ENCODE data around the gene MED14.

MED14 gene

GRCh38 chrX:40772290-40772689 is 36.9 kb upstream of the MED14 start:
- Histone ChIP-seq H3K27me3 (ENCODE audit: low read depth, low read length) (no peaks in the 10 kb centered on the region), H3K4me3 (ENCODE audit: low read length) (no peak overlapping the region), H3K9ac (ENCODE audit: low read length) (no peak overlapping the region), H3K4me2 (ENCODE audit: low read length) (no peak overlapping the region), H3K36me3 (replicated peaks; ENCODE audit: low read depth, low read length) (no peaks in the 10 kb centered on the region), H3K4me1 (ENCODE audit: low read length) (peaks cover 5% of the 10 kb centered on the region), H3K79me2 (ENCODE audit: low read length) (no peaks in the 10 kb centered on the region), H2AFZ (ENCODE audit: low read depth, low read length) (no peak overlapping the region), H4K20me1 (ENCODE audit: insufficient read depth, low read length) (no peaks in the 10 kb centered on the region), H3K9me3 (ENCODE audit: insufficient read depth, low read length) (no peaks in the 10 kb centered on the region), H3K27ac (ENCODE audit: low read length) (no peak overlapping the region)
- TF ChIP-seq EZH2phosphoT487 (IDR thresholded peaks at IDR 0.05; ENCODE audit: low read depth) = no peak
- no peak for TF ChIP-seq CTCF (IDR thresholded peaks at IDR 0.05; ENCODE audit: low read depth, low read length)

GRCh38 chrX:40761762-40762161 is 26.4 kb upstream of the MED14 start:
- H3K4me1 ChIP-seq (ENCODE audit: low read length) = peaks cover 15% of the 10 kb centered on the region
- no peak overlapping the region for H2AFZ ChIP-seq (ENCODE audit: low read depth, low read length)
- no peak for TF ChIP-seq CTCF (IDR thresholded peaks at IDR 0.05; ENCODE audit: low read depth, low read length)
- TF ChIP-seq EZH2phosphoT487 (IDR thresholded peaks at IDR 0.05; ENCODE audit: low read depth) = no peak
- no peaks in the 10 kb centered on the region for H3K36me3 ChIP-seq (replicated peaks; ENCODE audit: low read depth, low read length)
- H4K20me1 ChIP-seq (ENCODE audit: insufficient read depth, low read length) = no peaks in the 10 kb centered on the region
- no peak overlapping the region for H3K4me2 ChIP-seq (ENCODE audit: low read length)
- no peak overlapping the region for H3K27ac ChIP-seq (ENCODE audit: low read length)
- H3K27me3 ChIP-seq (ENCODE audit: low read depth, low read length) = no peaks in the 10 kb centered on the region
- H3K9ac ChIP-seq (ENCODE audit: low read length) = no peak overlapping the region
- no peaks in the 10 kb centered on the region for H3K79me2 ChIP-seq (ENCODE audit: low read length)
- no peak overlapping the region for H3K4me3 ChIP-seq (ENCODE audit: low read length)
- H3K9me3 ChIP-seq (ENCODE audit: insufficient read depth, low read length) = no peaks in the 10 kb centered on the region

GRCh38 chrX:40759374-40759773 is 24.0 kb upstream of the MED14 start:
- Histone ChIP-seq H3K27me3 (ENCODE audit: low read depth, low read length) (no peaks in the 10 kb centered on the region), H3K9me3 (ENCODE audit: insufficient read depth, low read length) (no peaks in the 10 kb centered on the region), H4K20me1 (ENCODE audit: insufficient read depth, low read length) (no peaks in the 10 kb centered on the region), H3K4me1 (ENCODE audit: low read length) (peaks cover 15% of the 10 kb centered on the region), H3K79me2 (ENCODE audit: low read length) (no peaks in the 10 kb centered on the region), H3K36me3 (replicated peaks; ENCODE audit: low read depth, low read length) (no peaks in the 10 kb centered on the region), H3K9ac (ENCODE audit: low read length) (no peak overlapping the region), H3K4me3 (ENCODE audit: low read length) (no peak overlapping the region), H3K4me2 (ENCODE audit: low read length) (peak overlapping the region; percentile 27), H3K27ac (ENCODE audit: low read length) (no peak overlapping the region; the same call in 1 of the 2 replicates), H2AFZ (ENCODE audit: low read depth, low read length) (0 out of 2 replicates have a peak overlapping the region, but pooled peaks have one; percentile 23)
- TF ChIP-seq CTCF (IDR thresholded peaks at IDR 0.05; ENCODE audit: low read depth, low read length) (no peak), EZH2phosphoT487 (IDR thresholded peaks at IDR 0.05; ENCODE audit: low read depth) (no peak)

GRCh38 chrX:40757058-40757457 is 21.7 kb upstream of the MED14 start:
- Histone ChIP-seq H3K36me3 (replicated peaks; ENCODE audit: low read depth, low read length) (no peaks in the 10 kb centered on the region), H3K4me1 (ENCODE audit: low read length) (peaks cover 15% of the 10 kb centered on the region), H2AFZ (ENCODE audit: low read depth, low read length) (no peak overlapping the region), H4K20me1 (ENCODE audit: insufficient read depth, low read length) (no peaks in the 10 kb centered on the region), H3K27me3 (ENCODE audit: low read depth, low read length) (no peaks in the 10 kb centered on the region), H3K9ac (ENCODE audit: low read length) (no peak overlapping the region), H3K9me3 (ENCODE audit: insufficient read depth, low read length) (peaks cover 4% of the 10 kb centered on the region; the same call in 1 of the 2 replicates), H3K79me2 (ENCODE audit: low read length) (no peaks in the 10 kb centered on the region), H3K27ac (ENCODE audit: low read length) (no peak overlapping the region), H3K4me2 (ENCODE audit: low read length) (no peak overlapping the region), H3K4me3 (ENCODE audit: low read length) (no peak overlapping the region)
- TF ChIP-seq CTCF (IDR thresholded peaks at IDR 0.05; ENCODE audit: low read depth, low read length) (no peak), EZH2phosphoT487 (IDR thresholded peaks at IDR 0.05; ENCODE audit: low read depth) (no peak)

Data from OCI-LY3 (cell line).